H1 (cell line): ENCODE measurements around the gene MIDN. TPM values are rescaled to one million over a fixed set of nuclear protein-coding genes. Genes with fewer than 3 reads are reported as not detected.

ENCODE experiments used
- CTCF ChIP-seq, 3 experiments: IDR thresholded peaks; 1 replicate in 2 of 3; 2 replicates in 1 of 3; pipeline versions ENCODE4 v1.5.1 to v1.6.1; 2011; ENCODE audit warnings: low read length in 3 of 3, mild to moderate bottlenecking in 3 of 3, inconsistent platforms in 2 of 3, low read depth in 1 of 3, moderate library complexity in 1 of 3; ENCODE audit not compliant: insufficient read depth in 1 of 3; ENCODE audit errors: control extremely low read depth in 1 of 3
- MAFK ChIP-seq: IDR thresholded peaks from 2 replicates; pipeline ENCODE4 v1.6.1; 2012; ENCODE audit warnings: low read depth, mild to moderate bottlenecking, improper control_type of control experiment, low read length
- polyA plus RNA-seq, 7 experiments: library from polyadenylated mRNA; depleted of rRNA in 3 of 7; stranded (reverse) in 5 of 7; unstranded in 2 of 7; fragments of >200 nt in 5 of 7; fragments of 200-250 nt in 2 of 7; gene quantifications; 1 replicate in 5 of 7; 2 replicates in 1 of 7; 4 replicates in 1 of 7; pipeline versions ENCODE4 v1.2.1 to v1.2.3, GENCODE V29; 2011 to 2013; ENCODE audit warnings: missing spikeins in 2 of 7, mixed read lengths in 2 of 7
- total RNA-seq: library from RNA; stranded (reverse); fragmentation: NEBNext Ultra II Directional; extraction: Animal tissue kit (Norgen Biotek cat#: 25700); gene quantifications from 2 replicates; pipeline ENCODE4 v1.2.1, GENCODE V29; 2021

The MIDN gene
- total and polyA plus RNA-seq, 2 of the 8 experiments (the other 6 are each of a cell fraction or from before 2014, with no cell fraction given), result 39.8 to 159 TPM

- peak; percentile 86 to 95 (median 94) for TF ChIP-seq CTCF (IDR thresholded peaks at IDR 0.05; ENCODE audit: control extremely low read depth in 1 of 3, insufficient read depth in 1 of 3, low read depth in 1 of 3, low read length in 3 of 3)
- no peak for TF ChIP-seq MAFK
These were observed 4.4 kb upstream of the MIDN start (continued) for GRCh38 chr19:1243768-1244692.
